ENCODE results near the gene DIS3L2.
"Not testable (repeated sequence)": the region's sequence is repeated elsewhere in the genome, so short reads cannot be mapped to it uniquely, and the experiment has no call there.

The DIS3L2 gene

GRCh38 chr2:232117413-232117812 lies 155.9 kb downstream of the DIS3L2 start:
- DNase-seq (ENCODE audit: low spot score) = no peak

DNA sequence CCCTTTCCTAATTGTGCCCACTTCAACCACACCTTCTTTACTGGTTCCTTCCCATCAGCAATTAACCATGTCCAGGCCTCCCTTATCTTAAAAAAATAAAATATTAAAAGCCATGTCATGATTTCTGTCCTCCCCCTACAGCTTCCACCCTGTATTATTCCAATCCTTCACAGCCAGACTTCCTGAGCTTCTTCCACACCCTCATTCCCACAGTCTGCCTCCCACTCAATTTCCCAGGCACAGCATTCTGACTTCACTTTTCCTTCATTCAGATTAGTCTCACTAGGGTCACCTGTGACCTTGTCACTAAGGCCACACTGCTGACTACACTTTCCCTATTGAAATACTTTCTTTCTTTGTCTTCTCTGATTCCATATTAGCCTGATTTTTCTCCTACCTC lies 159.4 kb downstream of the DIS3L2 start:
- no peak for DNase-seq (ENCODE audit: low spot score)

DNA sequence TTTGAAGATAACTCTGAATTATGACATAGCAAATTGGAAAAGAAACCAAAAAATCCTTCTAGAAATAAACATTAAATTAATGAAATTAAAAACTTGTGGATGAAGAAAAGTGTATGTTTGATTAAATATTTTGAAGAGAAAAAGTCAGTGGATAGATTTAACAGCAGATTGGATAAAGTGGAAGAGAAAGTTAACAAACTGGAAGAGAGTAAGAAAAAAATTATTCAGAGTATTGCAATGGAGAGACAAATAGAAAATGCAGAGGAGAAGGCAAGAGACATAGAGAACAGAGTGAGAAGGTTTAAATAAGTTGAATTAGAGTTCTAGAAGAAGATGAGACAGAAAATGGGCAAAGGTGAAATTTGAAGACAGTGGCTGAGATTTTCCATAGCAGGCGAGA lies 162.8 kb downstream of the DIS3L2 start:
- DNase-seq (ENCODE audit: low spot score) = no peak

DNA sequence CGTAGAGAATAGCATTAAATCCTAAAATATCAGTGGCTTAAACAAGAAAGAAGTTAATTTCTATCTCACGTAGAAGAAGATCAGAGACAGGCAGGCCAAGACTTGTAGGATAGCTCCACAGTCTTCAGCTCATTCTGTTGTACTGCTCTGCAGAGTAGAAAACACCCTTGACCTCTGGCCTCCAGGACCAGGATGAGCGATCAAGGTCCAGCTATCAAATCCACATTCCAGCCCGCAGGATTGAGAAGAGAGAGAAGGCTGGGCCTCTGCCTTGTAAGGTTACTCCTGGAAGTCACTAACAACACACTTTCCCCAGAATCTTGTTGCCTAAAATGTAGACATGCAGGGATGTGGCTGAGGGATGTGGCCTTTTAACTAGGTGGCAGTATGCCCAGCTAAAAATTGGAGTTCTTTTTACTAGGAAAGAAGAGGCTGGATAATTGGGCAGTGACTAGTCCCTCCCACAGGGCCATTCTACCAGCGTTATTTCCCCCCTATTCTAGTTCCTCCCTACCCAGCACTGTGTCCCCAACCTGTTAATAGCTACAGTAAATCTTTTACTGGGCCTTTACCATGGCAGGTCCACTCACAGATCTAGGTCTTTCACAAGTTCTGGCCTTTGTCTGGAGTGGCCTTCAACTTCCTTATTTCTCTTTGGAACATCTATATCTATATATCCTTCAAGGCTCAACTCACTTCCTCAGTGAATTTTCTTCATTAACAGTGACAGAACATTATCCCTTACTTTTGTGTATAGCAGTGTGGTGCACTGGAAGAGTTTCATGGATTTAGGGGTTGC lies 165.0 kb downstream of the DIS3L2 start:
- no peak for DNase-seq (ENCODE audit: low spot score)

DNA sequence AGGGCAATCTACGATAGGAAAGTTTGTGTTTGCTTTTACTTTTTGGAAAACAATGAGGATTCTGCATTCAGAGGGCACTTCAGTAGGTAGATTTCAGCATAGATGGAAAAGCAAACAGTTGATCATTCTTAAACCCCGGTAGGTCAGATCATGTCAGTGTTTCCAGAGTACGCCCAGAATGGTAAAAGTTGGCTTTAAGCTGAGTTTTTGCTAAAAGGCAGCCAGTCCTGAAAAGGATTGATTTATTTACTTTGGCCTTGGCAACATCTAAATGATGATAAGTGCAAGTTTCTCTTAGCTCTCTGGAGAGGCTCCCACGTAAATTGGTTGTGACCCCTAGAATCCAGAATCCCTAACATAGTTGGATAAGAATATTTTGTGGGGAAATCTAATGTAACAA lies 168.0 kb downstream of the DIS3L2 start:
- no peak for DNase-seq (ENCODE audit: low spot score)

GRCh38 chr2:232132181-232132580 lies 170.7 kb downstream of the DIS3L2 start:
- no peak for DNase-seq (ENCODE audit: low spot score)

DNA sequence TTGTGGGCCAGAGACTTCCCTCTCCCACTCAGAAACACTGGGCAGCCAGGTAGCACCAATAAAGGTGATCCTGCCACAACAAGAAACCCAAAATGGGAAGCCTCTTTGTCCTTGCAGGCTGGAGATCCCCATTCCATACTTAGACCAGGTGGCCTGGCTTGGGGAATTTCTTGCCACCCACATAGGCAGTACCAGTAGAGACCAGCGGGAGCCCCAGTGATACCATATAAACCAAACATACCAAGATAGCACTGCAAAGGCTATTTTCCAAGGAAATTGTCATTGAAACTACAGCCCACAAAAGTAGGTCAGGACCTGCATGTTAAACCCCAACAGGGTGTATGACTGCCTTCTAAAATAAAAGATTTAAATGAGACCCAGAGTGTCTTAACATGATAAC lies 171.6 kb downstream of the DIS3L2 start:
- no peak for DNase-seq (ENCODE audit: low spot score)

GRCh38 chr2:232134939-232135338 lies 173.4 kb downstream of the DIS3L2 start:
- no peak for DNase-seq (ENCODE audit: low spot score)

- DNase-seq (ENCODE audit: low spot score) = no peak
Observed at GRCh38 chr2:232137356-232138147, 176.0 kb downstream of the DIS3L2 start.

DNA sequence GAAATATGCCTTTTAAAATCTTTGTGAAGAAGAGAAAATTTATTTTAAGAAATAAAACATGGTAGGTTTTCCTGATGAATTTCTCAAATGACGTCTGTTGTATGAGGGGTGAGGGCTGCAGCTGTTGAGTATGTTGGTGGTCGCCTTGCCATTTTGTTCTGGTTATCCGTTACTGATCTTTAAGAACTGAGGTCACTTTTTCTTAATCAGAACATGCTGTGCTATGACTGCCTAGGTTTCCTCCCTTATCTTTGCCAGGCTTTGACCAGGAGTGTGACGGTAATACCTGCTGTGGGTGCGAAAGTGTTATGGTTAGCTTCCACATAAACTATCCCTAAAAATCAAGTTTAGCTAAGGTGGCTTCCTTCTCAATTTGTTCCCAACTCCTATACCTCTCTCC lies 176.9 kb downstream of the DIS3L2 start:
- DNase-seq (ENCODE audit: low spot score) = no peak

GRCh38 chr2:232139171-232139594 lies 177.7 kb downstream of the DIS3L2 start:
- DNase-seq (ENCODE audit: low spot score) = no peak

- no peak for DNase-seq (ENCODE audit: low spot score)
Observed at GRCh38 chr2:232139786-232140562, 178.5 kb downstream of the DIS3L2 start.

DNA sequence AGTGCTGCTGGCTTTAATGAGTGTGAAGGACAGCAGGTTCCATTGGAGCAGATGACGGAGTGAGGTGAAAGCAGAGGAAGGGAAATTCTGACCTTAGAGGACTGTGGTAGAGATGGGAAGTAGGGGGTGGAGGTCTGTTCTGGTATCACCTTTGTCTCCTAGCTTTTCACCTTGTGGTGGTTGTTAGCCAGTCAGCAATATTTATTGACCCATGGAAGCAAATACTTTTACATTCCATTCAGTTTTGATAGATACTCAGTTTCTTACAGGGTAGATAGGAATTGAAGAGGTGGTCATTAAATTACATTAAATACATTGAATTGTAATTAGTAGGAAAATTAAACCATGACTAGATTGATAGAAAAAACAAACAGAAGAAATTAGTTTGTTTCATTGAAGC lies 180.1 kb downstream of the DIS3L2 start:
- no peak for DNase-seq (ENCODE audit: low spot score)

DNA sequence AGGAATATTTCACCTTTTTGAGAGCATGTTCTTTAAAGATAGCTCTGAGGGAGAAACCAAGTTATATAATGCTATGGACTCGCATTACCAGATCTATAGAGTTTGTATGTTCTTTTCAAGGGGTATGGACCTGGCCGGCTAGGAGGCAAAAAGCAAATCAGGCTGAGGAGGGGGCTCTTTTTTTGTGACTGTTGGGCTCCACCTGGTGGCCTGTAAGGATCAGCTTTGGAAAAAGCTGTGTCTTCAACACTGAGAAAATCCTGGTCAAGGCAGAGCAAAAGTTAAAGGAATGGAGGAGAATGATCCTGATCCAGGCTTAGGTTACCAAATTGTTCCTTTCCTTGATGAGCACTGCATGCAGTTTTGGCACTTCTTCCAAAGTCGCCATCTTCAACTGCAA lies 180.5 kb downstream of the DIS3L2 start:
- DNase-seq (ENCODE audit: low spot score) = no peak

DNA sequence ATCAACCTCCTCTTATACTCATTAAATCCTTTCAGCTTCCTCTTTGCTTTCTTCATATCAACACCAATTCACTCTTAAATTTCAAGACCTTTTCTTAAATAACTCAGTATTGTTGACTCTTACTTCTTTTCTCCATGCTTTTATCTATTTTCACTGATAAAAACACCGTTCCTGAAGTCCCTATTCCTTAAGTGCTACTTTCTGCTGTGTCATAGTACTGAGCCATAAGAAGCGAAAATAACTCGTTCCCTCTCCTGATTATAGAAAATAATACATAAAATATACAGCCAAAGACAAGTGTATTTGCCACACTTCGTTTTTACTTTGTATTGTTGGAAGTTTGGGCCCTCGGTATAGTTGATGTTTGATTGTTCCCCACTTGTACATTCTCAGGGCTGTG lies 181.0 kb downstream of the DIS3L2 start:
- no peak for DNase-seq (ENCODE audit: low spot score)

DNA sequence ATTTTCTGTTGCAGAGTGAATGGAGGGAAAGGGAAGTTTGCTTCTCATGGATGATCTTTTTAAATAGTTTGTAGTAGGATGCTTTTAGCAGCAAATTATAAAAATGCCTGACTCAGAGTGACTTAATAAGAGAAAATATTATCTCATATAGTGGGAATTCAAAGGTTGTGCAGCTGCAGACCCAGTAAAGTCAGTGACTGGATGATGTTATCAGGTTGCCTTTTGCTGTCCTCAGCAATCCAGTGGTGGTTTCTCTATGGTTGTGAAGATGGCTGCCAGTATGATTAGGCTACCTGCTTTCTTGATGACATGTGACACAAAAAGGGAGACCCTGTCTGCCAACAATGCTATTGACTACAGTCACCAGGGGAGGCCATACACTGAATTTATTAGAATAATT lies 184.8 kb downstream of the DIS3L2 start:
- no peak for DNase-seq (ENCODE audit: low spot score)

GRCh38 chr2:232147440-232148077 lies 186.0 kb downstream of the DIS3L2 start:
- no peak for DNase-seq (ENCODE audit: low spot score)

- no peak for DNase-seq (ENCODE audit: low spot score)
Observed at GRCh38 chr2:232162187-232162586, 200.7 kb downstream of the DIS3L2 start.

DNA sequence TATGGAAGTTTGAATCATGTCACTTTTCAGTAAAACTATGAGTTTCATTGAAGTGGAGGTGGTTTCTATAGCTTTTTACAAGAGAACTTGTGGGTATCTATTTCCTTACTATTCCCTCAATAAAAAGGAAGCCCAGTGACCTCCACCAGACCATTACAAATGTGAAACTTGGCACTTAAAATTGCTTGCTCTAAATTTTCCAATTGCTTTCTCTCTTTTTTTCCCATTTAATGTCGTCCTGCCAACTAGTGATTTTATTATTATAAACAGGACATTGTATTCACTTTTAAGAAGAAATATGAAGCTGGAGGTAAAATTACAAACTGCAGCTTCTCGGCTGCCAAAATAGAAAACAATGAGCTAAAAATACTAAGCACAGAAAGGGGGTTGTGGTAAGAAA lies 208.9 kb downstream of the DIS3L2 start:
- DNase-seq (ENCODE audit: low spot score) = no peak

DNA sequence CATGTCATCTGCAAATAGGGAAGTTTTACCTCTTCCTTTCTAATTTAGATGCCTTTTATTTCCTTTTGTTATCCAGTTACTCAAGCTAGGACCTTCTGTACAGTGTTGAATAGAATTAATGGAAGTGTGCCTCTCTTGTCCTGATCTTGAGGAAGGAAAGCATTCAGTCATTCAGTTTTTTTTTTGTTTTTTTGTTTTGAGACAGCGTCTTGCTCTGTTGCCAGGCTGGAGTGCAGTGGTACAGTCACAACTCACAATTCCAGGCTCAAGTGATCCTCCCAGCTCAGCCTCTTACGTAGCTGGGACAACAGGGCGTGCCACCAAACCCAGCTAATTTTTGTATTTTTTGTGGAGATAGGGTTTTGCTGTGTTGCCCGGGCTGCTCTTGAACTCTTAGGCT lies 213.1 kb downstream of the DIS3L2 start:
- DNase-seq (ENCODE audit: low spot score) = no peak

DNA sequence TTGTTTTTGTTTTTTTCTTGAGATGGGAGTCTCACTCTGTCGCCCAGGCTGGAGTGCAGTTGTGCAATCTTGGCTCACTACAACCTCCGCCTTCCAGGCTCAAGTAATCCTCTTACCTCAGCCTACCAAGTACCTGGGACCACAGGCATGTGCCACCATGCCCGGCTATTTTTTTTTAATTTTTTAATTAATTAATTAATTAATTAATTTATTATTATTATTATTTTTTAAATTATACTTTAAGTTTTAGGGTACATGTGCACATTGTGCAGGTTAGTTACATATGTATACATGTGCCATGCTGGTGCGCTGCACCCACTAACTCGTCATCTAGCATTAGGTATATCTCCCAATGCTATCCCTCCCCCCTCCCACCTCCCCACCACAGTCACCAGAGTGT lies 215.1 kb downstream of the DIS3L2 start:
- not testable (repeated sequence) for DNase-seq (ENCODE audit: low spot score)

GRCh38 chr2:232183279-232183678 lies 221.8 kb downstream of the DIS3L2 start:
- DNase-seq (ENCODE audit: low spot score) = no peak

Data from CD4-positive, alpha-beta T cell treated with Interleukin-15 for 4 hours (primary cell).